ENCODE results near the gene WDR90.

The WDR90 gene

DNA sequence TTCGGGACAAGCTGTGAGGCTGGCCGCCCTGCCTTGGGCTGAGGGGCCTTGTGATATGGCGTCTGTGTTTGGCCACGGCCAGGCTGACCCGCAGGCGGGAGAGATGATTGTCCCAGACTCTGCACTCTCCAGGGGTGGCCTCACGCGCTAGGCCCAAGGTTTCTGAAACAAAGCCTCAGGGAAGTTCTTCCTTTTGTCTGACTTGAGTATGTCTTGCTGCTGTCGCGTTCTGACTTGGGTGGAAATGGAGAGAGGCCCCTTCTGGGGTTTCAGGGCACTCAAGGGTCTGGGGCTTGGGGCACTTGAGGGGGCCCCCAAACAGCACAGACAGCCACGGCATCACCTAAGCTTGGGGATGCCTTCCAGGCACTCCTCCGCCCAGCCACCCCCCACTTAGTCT lies 61.9 kb downstream of the WDR90 start:
- no peak for DNase-seq

DNA sequence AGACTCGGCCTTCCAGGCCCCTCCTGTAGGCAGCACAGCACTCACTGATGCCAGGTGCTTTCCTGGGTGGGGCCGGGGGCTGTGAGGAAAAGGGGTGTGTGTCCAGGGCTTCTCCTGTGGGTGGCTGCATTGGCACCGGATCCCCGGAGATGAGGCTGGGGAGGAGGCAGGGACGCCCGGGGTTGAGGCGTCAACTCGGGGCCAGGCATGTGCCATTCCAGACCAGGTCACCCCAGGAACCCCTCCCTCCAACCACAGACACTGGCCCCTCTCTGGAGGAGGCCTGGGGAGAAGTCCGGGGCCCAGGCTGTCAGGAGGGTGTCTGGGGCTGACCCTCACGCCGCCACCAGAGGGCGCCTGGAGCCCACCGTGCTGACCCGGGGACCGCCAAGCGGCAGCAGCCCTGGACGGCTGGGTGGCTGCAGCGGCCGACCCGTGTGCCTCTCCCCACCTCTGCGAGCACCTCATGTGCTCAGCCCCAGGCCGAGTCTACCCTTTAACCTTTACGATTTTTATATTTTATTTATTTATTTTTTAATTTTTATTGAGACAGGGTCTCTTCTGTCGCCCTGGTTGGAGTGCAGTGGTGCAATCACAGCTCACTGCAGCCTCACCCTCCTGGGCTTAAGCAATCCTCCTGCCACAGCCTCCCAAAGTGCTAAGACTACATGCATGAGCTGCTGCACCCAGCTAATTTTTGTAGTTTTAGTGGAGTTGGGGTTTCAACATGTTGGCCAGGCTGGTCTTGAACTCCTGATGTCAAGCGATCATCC lies 62.6 kb downstream of the WDR90 start:
- DNase-seq = peak; percentile 34

DNA sequence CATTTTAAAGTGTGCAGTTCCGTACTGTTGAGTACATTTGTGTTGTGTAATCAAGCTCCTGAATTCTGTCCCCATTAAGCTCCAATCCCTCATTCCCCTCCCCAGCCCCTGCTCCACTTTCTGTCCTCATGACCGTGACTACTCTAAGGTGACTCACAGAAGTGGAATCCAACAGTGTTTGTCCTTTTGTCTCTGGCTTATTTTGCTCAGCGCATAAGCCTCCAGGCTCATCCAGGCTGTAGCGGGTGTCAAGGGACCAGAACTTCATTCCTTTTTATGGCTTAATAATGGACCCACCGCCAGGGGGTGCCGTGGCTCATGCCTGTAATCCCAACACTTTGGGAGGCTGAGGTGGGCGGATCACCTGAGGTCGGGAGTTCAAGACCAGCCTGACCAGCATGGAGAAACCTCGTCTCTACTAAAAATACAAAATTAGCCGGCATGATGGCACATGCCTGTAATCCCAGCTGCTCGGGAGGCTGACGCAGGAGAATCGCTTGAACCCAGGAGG lies 63.6 kb downstream of the WDR90 start:
- DNase-seq = peak; percentile 68

DNA sequence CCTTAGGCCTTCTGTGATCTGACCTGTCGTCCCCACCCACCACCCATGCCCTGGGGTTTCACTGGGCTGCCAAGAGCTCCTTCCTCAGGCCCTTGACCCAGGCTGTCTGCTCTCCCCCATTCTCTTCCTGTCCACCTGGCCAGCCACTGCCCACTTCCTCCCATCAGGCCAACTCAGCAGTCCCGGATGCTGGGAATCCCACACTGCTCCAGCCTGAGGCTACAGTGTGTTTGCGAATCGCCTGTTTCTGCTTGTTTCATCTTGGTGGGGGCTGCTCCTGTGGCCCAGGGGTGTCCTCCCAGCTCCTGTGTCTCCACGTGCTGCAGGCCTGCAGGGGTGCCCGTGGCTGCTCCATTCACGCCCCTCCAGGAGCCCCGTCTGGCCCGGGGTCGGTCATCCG lies 64.9 kb downstream of the WDR90 start:
- DNase-seq = no peak

DNA sequence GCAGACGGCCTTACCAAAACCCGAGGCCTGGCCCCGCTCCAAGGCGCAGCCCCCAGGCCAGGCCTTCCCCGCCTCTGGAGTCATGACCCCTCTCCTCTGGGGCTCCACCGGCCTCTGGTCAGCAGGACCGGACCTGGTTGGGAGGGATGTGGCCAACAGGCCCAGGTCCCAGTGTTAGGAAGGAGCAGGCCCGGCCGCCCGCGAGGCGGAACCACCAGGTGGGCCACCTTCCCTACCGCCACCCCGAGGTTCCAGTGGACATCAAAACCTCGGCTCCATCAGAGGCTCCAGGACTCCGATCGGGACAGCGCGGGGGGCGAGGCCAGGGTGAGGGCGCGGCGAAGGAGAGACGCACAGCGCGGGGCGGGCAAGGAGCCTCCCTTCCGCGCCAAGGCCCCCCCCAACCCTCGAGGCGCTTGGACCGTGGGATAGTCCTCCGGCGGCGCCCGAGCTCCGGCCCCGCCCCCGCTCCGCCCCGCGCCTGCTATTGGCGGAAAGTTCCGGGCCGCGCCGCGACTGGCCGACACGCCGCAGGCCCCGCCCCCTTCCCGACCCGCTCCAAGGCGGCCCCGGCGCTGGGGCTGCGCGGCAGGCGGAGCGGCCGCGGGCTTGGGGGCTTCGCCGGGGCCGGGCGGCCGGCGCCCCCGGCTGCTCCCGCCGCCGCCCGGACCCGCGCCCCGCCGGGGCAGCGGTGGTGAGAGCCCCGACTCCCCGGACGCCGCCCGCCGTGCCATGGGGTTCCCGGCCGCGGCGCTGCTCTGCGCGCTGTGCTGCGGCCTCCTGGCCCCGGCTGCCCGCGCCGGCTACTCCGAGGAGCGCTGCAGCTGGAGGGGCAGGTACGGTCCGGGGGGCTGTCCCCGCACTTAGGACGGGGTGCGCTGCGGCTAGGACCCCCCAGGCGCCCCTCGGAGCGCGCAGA lies 65.7 kb downstream of the WDR90 start, which contains the start of gene METRN:
Gene METRN, plus strand, starts transcription at position 561 of the 919 bp plus-strand sequence. Its CDS starts 172 bp downstream, at position 733.
- DNase-seq = peak; percentile 65

DNA sequence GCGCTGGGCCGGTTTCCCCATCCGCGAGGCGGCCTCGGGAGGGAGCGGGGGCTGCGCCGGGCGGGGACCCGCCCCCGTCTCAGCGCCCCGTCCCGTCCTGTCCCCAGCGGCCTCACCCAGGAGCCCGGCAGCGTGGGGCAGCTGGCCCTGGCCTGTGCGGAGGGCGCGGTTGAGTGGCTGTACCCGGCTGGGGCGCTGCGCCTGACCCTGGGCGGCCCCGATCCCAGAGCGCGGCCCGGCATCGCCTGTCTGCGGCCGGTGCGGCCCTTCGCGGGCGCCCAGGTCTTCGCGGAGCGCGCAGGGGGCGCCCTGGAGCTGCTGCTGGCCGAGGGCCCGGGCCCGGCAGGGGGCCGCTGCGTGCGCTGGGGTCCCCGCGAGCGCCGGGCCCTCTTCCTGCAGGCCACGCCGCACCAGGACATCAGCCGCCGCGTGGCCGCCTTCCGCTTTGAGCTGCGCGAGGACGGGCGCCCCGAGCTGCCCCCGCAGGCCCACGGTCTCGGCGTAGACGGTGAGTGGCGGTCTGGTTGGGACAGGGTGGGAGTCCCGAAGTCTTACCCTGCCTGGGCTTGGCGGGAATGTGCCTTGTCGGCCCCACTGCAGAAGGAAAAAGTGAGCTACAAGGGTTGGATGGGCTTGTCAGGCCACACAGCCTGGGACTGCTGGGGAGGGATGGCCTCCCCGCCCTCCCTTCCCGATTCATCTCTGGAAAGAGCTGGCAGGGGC lies 66.5 kb downstream of the WDR90 start:
- no peak for DNase-seq

DNA sequence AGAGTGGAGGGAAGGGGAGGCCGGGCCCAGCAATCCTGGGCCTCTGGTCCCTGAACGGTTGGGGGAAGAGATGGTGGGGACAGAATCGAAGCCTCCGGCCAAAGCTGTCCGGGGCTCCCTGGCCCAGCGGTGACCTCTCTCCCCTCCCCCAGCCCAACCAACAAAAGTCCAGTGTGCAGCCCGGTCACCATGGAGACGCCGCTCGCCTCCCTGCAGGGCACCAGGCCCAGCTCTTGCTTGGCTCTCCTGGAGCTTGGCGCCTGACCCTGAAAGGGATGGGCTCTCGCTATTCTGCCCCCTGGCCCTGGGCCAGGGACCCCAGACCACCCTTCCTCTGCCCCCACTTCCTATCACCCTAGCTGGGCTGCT lies 67.0 kb downstream of the WDR90 start:
- DNase-seq = no peak

DNA sequence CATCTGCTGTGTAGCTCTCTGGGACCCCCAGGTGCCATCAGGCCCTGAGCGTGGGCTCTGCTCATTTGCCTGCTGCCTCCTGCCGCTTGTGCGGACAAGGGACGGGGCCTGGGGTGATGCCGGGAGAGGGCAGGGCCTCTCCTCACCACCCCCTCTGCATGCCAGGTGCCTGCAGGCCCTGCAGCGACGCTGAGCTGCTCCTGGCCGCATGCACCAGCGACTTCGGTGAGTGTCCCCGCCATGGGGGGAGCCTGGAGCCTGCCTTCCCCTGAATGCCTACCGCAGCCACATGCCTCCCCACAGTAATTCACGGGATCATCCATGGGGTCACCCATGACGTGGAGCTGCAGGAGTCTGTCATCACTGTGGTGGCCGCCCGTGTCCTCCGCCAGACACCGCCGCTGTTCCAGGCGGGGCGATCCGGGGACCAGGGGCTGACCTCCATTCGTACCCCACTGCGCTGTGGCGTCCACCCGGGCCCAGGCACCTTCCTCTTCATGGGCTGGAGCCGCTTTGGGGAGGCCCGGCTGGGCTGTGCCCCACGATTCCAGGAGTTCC lies 67.7 kb downstream of the WDR90 start:
- no peak for DNase-seq
